Heart right ventricle (tissue), 16 donors: ENCODE results near the gene HEXA. TPM values are rescaled to one million over a fixed set of nuclear protein-coding genes. Genes with fewer than 3 reads are reported as not detected.

Experiments used
- ATAC-seq, 8 donors: fragments of 200-7000 bp; cut with Tn5 transposase; one replicate each; pipeline ENCODE4 v1.9.1; 2020; ENCODE audit warnings: mild to moderate bottlenecking in 8 of 8, moderate library complexity in 8 of 8, moderate number of reproducible peaks in 1 of 8
- DNase-seq, 2 donors: peaks; one replicate each; pipeline ENCODE4 v3.0.0-alpha.2; 2020
- H3K27ac ChIP-seq, 10 donors: fragments of 200-600 bp; sonication (generic) in 2 of 10; one replicate each; pipeline versions ENCODE4 v1.5.0 to v1.8.0; 2020 to 2022; ENCODE audit warnings: mild to moderate bottlenecking in 3 of 10
- H3K27me3 ChIP-seq, 7 donors: fragments of 200-600 bp; one replicate each; pipeline ENCODE4 v1.8.0; 2021 to 2022; ENCODE audit warnings: mild to moderate bottlenecking in 2 of 7
- H3K36me3 ChIP-seq, 9 donors: fragments of 200-600 bp; sonication (generic) in 1 of 9; one replicate each; pipeline versions ENCODE4 v1.5.0 to v1.8.0; 2020 to 2022; ENCODE audit warnings: mild to moderate bottlenecking in 2 of 9
- H3K4me1 ChIP-seq, 9 donors: fragments of 200-600 bp; sonication (generic) in 1 of 9; one replicate each; pipeline versions ENCODE4 v1.5.0 to v1.8.0; 2020 to 2022; ENCODE audit warnings: mild to moderate bottlenecking in 4 of 9
- H3K4me3 ChIP-seq, 10 donors: fragments of 200-600 bp; sonication (generic) in 2 of 10; one replicate each; pipeline versions ENCODE4 v1.5.0 to v1.8.0; 2020 to 2022; ENCODE audit warnings: mild to moderate bottlenecking in 7 of 10, moderate library complexity in 2 of 10
- H3K9me3 ChIP-seq, 11 donors: fragments of 200-600 bp in 10 of 11; sonication (generic) in 2 of 11; one replicate each; pipeline versions ENCODE4 v1.5.0 to v1.8.0; 2013 to 2022; ENCODE audit warnings: mild to moderate bottlenecking in 2 of 11, control low read depth in 1 of 11, moderate library complexity in 1 of 11
- CTCF ChIP-seq, 9 donors: fragments of 200-600 bp; sonication (generic) in 2 of 9; IDR thresholded peaks; one replicate each; pipeline versions ENCODE4 v1.5.0 to v1.8.0; 2021 to 2022; ENCODE audit warnings: antibody characterized with exemption in 9 of 9, mild to moderate bottlenecking in 5 of 9, moderate library complexity in 1 of 9
- WGBS, 2 donors: extraction: QIAGEN DNeasy Blood & Tissue Kit; methylation state at CpG; one replicate each; pipeline ENCODE4 v1.1.7; 2013; ENCODE audit warnings: inconsistent platforms in 1 of 2; 5-methylcytosine and 5-hydroxymethylcytosine counted together
- intact Hi-C, 10 donors: fragments of 100-400 bp; cut with DNase I; formaldehyde crosslinking; loops; one replicate each; pipeline versions ENCODE4 v1.11.1 to v1.14.2; 2022
- polyA plus RNA-seq, 2 donors: library from polyadenylated mRNA; stranded (reverse); fragments of 200-250 nt; gene quantifications; one replicate each; pipeline ENCODE4 v1.2.3, GENCODE V29; 2013
- total RNA-seq, 10 donors: library from RNA; stranded (reverse); fragmentation: NEBNext Ultra II Directional in 3 of 10; extraction: Animal tissue kit (Norgen Biotek cat#: 25700) in 3 of 10; gene quantifications; one replicate each; pipeline versions ENCODE4 v1.2.1 to v1.2.4, GENCODE V29; 2021 to 2023
- donor health status: Arrhythmogenic right ventricular cardiomyopathy.
- donor health status: ischemic (EF 13 %, LVEDD 7.1; RV severe dilation, severe dysfunction).
- donor health status: healthy with polysubstance abuse.
- donor health status: DM: no; HTN: yes; CAD: no.
- donor health status: DM: no; HTN: no; CAD: no.
- donor health status: ischemic (EF 25% LVEDD 6.9; RV normal size, moderate dysfunction).
- donor health status: ischemic (EF 25% LVEDD 5.7; RV mildly dilated, moderate dysfunction).
- donor health status: healthy.
- donor health status: DM: yes; HTN: yes; CAD: no.
- donor health status: Ischemic cardiomyopathy.
- donor health status: ischemic (EF 35%, LVEDD 5.7; RV mildly dilated, moderate dysfunction).
- donor health status: nonischemic (EF 11% LVEDD 7.7; RV severe dilation, severe dysfunction).
- donor health status: DM: yes; HTN: yes; CAD: no.
- donor health status: PGD.
- donor health status: ischemic (EF 29% LVEDD 5.4; RV normal size, mild dysfunction).
- donor health status: nonischemic (EF 23%, LVEDD 6.1; RV moderate dilation, normal function).

Gene HEXA
- total and polyA plus RNA-seq, 12 donors: 48.8 to 129 (median 77.3) TPM

- 73 to 88% methylated on average over 2 of the region's 2 CpGs for WGBS, 2 donors
- DNase-seq (no peak), ATAC-seq (no peak)
- Histone ChIP-seq H3K27me3 (no peaks in the 10 kb centered on the region), H3K4me1 (no peaks in the 10 kb centered on the region), H3K36me3 (no peaks in the 10 kb centered on the region), H3K27ac (no peak overlapping the region), H3K9me3 (no peaks in the 10 kb centered on the region), H3K4me3 (no peak overlapping the region)
- intact Hi-C loops: loop anchor here in 2 of 10 donors (10.0 kb wide), 2 partner anchors 271 to 1741 kb away; no protein-coding TSS in a partner anchor
- no peak for TF ChIP-seq CTCF (IDR thresholded peaks at IDR 0.05)
These were observed 62.4 kb downstream of the HEXA start for GRCh38 chr15:72313448-72313840.

- H3K27ac ChIP-seq: no peak overlapping the region
- no peaks in the 10 kb centered on the region for H3K4me1 ChIP-seq
- H3K36me3 ChIP-seq: no peaks in the 10 kb centered on the region
- H3K27me3 ChIP-seq: no peaks in the 10 kb centered on the region
- no peaks in the 10 kb centered on the region for H3K9me3 ChIP-seq
- whole genome bisulfite sequencing, 2 donors: 56 to 74% methylated on average over 2 of the region's 2 CpGs
- H3K4me3 ChIP-seq: no peak overlapping the region
- DNase-seq (peak; percentile 54 to 56), ATAC-seq (peak; percentile 75 to 92 (median 86))
- intact Hi-C loops: loop anchor here in 2 of 10 donors (10.0 kb wide), 2 partner anchors 272 to 1742 kb away; no protein-coding TSS in a partner anchor
- TF ChIP-seq CTCF (IDR thresholded peaks at IDR 0.05): peak; percentile 44 to 80 (median 67)
These were observed 63.0 kb downstream of the HEXA start for GRCh38 chr15:72312605-72313447.

GRCh38 chr15:72307026-72307425 lies 68.8 kb downstream of the HEXA start:
- H3K4me1 ChIP-seq: no peaks in the 10 kb centered on the region
- WGBS, 2 donors: 70 to 77% methylated on average over 5 of the region's 5 CpGs
- H3K4me3 ChIP-seq: no peak overlapping the region
- no peak for TF ChIP-seq CTCF (IDR thresholded peaks at IDR 0.05)
- H3K9me3 ChIP-seq: no peaks in the 10 kb centered on the region
- intact Hi-C loops: no loop called here
- peaks cover 0 to 8% (median 0%) of the 10 kb centered on the region in 9 donors for H3K36me3 ChIP-seq
- ATAC-seq (no peak), DNase-seq (no peak)
- no peak overlapping the region for H3K27ac ChIP-seq
- no peaks in the 10 kb centered on the region for H3K27me3 ChIP-seq

- H3K27me3 ChIP-seq: no peaks in the 10 kb centered on the region
- TF ChIP-seq CTCF (IDR thresholded peaks at IDR 0.05): no peak
- no peak for DNase-seq
- H3K27ac ChIP-seq: no peak overlapping the region
- WGBS, 2 donors: 69 to 71% methylated on average over 10 of the region's 10 CpGs
- intact Hi-C loops: no loop called here
- no peaks in the 10 kb centered on the region for H3K9me3 ChIP-seq
- peak in 2 of 8 donors; percentile 30 to 31 for ATAC-seq
- no peak overlapping the region for H3K4me3 ChIP-seq
- H3K36me3 ChIP-seq: peaks cover 0 to 8% (median 0%) of the 10 kb centered on the region in 9 donors
- no peaks in the 10 kb centered on the region for H3K4me1 ChIP-seq
These were observed 69.5 kb downstream of the HEXA start for GRCh38 chr15:72306211-72306785.
